Stimulated activated CD8-positive, alpha-beta memory T cell treated with anti-CD3 and anti-CD28 coated beads, Interleukin-12 subunit alpha, Interleukin-12 subunit beta, amount 100 ng/mL, for 1 hour (primary cell): ENCODE measurements around the gene FBXO41.

Source experiments
- DNase-seq: peaks from one replicate; pipeline ENCODE4 v3.0.0-alpha.2; 2020; ENCODE audit warnings: low read depth

FBXO41 gene

GRCh38 chr2:73284296-73285158 lies at the start of gene FBXO41:
TSS of gene FBXO41 (minus strand) at chr2:73284478. CDS start at chr2:73269630, 14,848 bp downstream.
- DNase-seq, result peak; percentile 40

- DNase-seq, result no peak
Observed at GRCh38 chr2:73334045-73334444, 49.8 kb upstream of the FBXO41 start.

- no peak for DNase-seq
Observed at GRCh38 chr2:73333564-73333963, 49.3 kb upstream of the FBXO41 start.

- no peak for DNase-seq
Observed at GRCh38 chr2:73324126-73324725, 39.9 kb upstream of the FBXO41 start.

GRCh38 chr2:73323551-73323950 lies 39.3 kb upstream of the FBXO41 start:
- no peak for DNase-seq

- no peak for DNase-seq
Observed at GRCh38 chr2:73314441-73314840, 30.2 kb upstream of the FBXO41 start.

GRCh38 chr2:73307720-73308119 lies 23.4 kb upstream of the FBXO41 start:
- DNase-seq, result no peak

- DNase-seq, result no peak
Observed at GRCh38 chr2:73301636-73302035, 17.4 kb upstream of the FBXO41 start.

GRCh38 chr2:73300926-73301325 lies 16.6 kb upstream of the FBXO41 start:
- no peak for DNase-seq

- DNase-seq, result no peak
Observed at GRCh38 chr2:73297586-73297985, 13.3 kb upstream of the FBXO41 start.

- DNase-seq, result no peak
Observed at GRCh38 chr2:73297151-73297559, 12.9 kb upstream of the FBXO41 start.

- no peak for DNase-seq
Observed at GRCh38 chr2:73295751-73296400, 11.6 kb upstream of the FBXO41 start.

GRCh38 chr2:73294239-73294638 lies 10.0 kb upstream of the FBXO41 start:
- no peak for DNase-seq

GRCh38 chr2:73293534-73294171 lies 9.4 kb upstream of the FBXO41 start, which contains the start of gene EGR4:
TSS of gene EGR4 (minus strand) at chr2:73293548. CDS start at chr2:73293317, 231 bp downstream.
- peak; percentile 81 for DNase-seq

GRCh38 chr2:73292906-73293533 lies 8.7 kb upstream of the FBXO41 start:
- DNase-seq, result no peak

- DNase-seq, result no peak
Observed at GRCh38 chr2:73292316-73292905, 8.1 kb upstream of the FBXO41 start.

GRCh38 chr2:73291461-73292315 lies 7.4 kb upstream of the FBXO41 start:
- DNase-seq, result no peak

- DNase-seq, result peak; percentile 29
Observed at GRCh38 chr2:73291093-73291460, 6.8 kb upstream of the FBXO41 start.

GRCh38 chr2:73290049-73290839 lies 6.0 kb upstream of the FBXO41 start:
- DNase-seq, result peak; percentile 35

- DNase-seq, result no peak
Observed at GRCh38 chr2:73289304-73289703, 5.0 kb upstream of the FBXO41 start.
